Measurements from ENCODE around the gene FBXL19. TPM values are rescaled to one million over a fixed set of nuclear protein-coding genes. Genes with fewer than 3 reads are reported as not detected.

Gene FBXL19
- total and polyA plus RNA-seq, 2 of the 13 experiments (the other 11 are each of a cell fraction or from before 2014, with no cell fraction given), result 6.0 to 13.7 TPM

- no peak for TF ChIP-seq KIAA2018 (CRISPR knock-in tag; IDR thresholded peaks at IDR 0.05; ENCODE audit: borderline replicate concordance)
- TF ChIP-seq ZNF18 (CRISPR knock-in tag; IDR thresholded peaks at IDR 0.05; ENCODE audit: insufficient replicate concordance), result peak; percentile 84
- no peak for TF ChIP-seq NR2F1 (CRISPR knock-in tag; IDR thresholded peaks at IDR 0.05)
- peak; percentile 70; the same call in 1 of the 2 replicates for TF ChIP-seq GMEB1 (CRISPR knock-in tag; IDR thresholded peaks at IDR 0.05; ENCODE audit: borderline replicate concordance)
- peak; percentile 74 for TF ChIP-seq ERF (CRISPR knock-in tag; IDR thresholded peaks at IDR 0.05)
- peak; percentile 80; the same call in 1 of the 2 replicates for TF ChIP-seq ZZZ3 (CRISPR knock-in tag; IDR thresholded peaks at IDR 0.05; ENCODE audit: borderline replicate concordance)
- TF ChIP-seq ZFP41 (CRISPR knock-in tag; IDR thresholded peaks at IDR 0.05; ENCODE audit: borderline replicate concordance), result peak; percentile 27
- TF ChIP-seq ZNF569 (CRISPR knock-in tag; IDR thresholded peaks at IDR 0.05; ENCODE audit: borderline replicate concordance), result 0 out of 2 replicates have a peak, but pooled peaks have one; percentile 23
- TF ChIP-seq RNF219 (CRISPR knock-in tag; IDR thresholded peaks at IDR 0.05), result no peak
- TF ChIP-seq PITX1 (CRISPR knock-in tag; IDR thresholded peaks at IDR 0.05), result peak; percentile 70
- TF ChIP-seq HNRNPL (IDR thresholded peaks at IDR 0.05; ENCODE audit: low read depth, low read length), result peak; percentile 71; the same call in 1 of the 2 replicates
- TF ChIP-seq ZNF337 (CRISPR knock-in tag; IDR thresholded peaks at IDR 0.05; ENCODE audit: borderline replicate concordance, low read depth), result peak; percentile 75; the same call in 1 of the 2 replicates
- TF ChIP-seq ZNF496 (CRISPR knock-in tag; IDR thresholded peaks at IDR 0.05; ENCODE audit: insufficient replicate concordance), result no peak
Observed at GRCh38 chr16:30985401-30986128, 62.2 kb downstream of the FBXL19 start (continued).

Measured in HepG2 (cell line).